ENCODE measurements around the gene SCCPDH. TPM values are rescaled to one million over a fixed set of nuclear protein-coding genes. Genes with fewer than 3 reads are reported as not detected.

Gene SCCPDH
- total and polyA plus RNA-seq, 2 of the 13 experiments (the other 11 are each of a cell fraction or from before 2014, with no cell fraction given): 36.7 to 62.3 TPM

GRCh38 chr1:246786606-246787238 lies 62.5 kb downstream of the SCCPDH start:
- DNase-seq (ENCODE audit: low spot score): no peak
- H3K27ac ChIP-seq (ENCODE audit: extremely low read length, insufficient read depth, low read length): no peak overlapping the region
- H3K9me3 ChIP-seq (ENCODE audit: low read length): peaks cover 7% of the 10 kb centered on the region; the same call in 1 of the 2 replicates
- H3K27me3 ChIP-seq (ENCODE audit: control insufficient read depth in 1 of 2, insufficient read depth in 2 of 2, low read length in 2 of 2): no peaks in the 10 kb centered on the region; a peak in 1 of 5 replicates
- H3K4me1 ChIP-seq (ENCODE audit: insufficient read depth, low read length): peaks cover 31% of the 10 kb centered on the region
- ChIA-PET POLR2A (no interaction called here), CTCF (ENCODE audit: low intra/inter-chr PET ratio, low total read pairs) (no interaction called here)
- TF ChIP-seq PHF21A (CRISPR knock-in tag; IDR thresholded peaks at IDR 0.05) (no peak), HMG20A (CRISPR knock-in tag; IDR thresholded peaks at IDR 0.05; ENCODE audit: borderline replicate concordance) (no peak), AGO1 (IDR thresholded peaks at IDR 0.05; ENCODE audit: low read depth, low read length, poor library complexity, severe bottlenecking) (peak; percentile 26), POLR2G (IDR thresholded peaks at IDR 0.05; ENCODE audit: low read depth, low read length) (0 out of 2 replicates have a peak, but pooled peaks have one; percentile 17)
- TF ChIP-seq, protein P1, sequence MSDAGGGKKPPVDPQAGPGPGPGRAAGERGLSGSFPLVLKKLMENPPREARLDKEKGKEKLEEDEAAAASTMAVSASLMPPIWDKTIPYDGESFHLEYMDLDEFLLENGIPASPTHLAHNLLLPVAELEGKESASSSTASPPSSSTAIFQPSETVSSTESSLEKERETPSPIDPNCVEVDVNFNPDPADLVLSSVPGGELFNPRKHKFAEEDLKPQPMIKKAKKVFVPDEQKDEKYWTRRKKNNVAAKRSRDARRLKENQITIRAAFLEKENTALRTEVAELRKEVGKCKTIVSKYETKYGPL (CRISPR knock-in tag; IDR thresholded peaks at IDR 0.05): no peak
- TF ChIP-seq, protein P2, sequence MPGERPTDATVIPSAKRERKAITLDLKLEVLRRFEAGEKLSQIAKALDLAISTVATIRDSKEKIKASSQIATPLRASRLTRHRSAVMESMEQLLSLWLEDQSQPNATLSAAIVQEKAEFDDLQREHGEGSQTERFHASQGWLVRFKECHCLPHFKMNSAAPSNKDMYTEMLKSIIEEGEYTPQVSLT (CRISPR knock-in tag; IDR thresholded peaks at IDR 0.05; ENCODE audit: borderline replicate concordance, low read depth): no peak
- no peaks in the 10 kb centered on the region for H3K79me2 ChIP-seq (ENCODE audit: insufficient read depth, low read length)
- BruUV-seq (replicated peaks): no TSS peak
- no peak for FAIRE-seq
- H2AFZ ChIP-seq (ENCODE audit: low read length): no peak overlapping the region
- intact Hi-C loops (cut with micrococcal nuclease; ENCODE audit: unreplicated experiment): no loop called here
- 85% methylated on average over 16 of the region's 19 CpGs for WGBS (ENCODE audit: low lambda C conversion rate)
- no peak overlapping the region for H3K4me3 ChIP-seq (replicated peaks in 1 of 3; ENCODE audit: insufficient read depth in 1 of 3, low read depth in 2 of 3, low read length in 3 of 3)
- no peak for ATAC-seq
- no peak overlapping the region for H3K9ac ChIP-seq (ENCODE audit: insufficient read depth, low read depth, low read length)
- in situ Hi-C loops (cut with HindIII; ENCODE audit: extremely low pct_ligation_motif_present, low pct_unique_long_range_greater_than_20kb): no loop called here
- no peaks in the 10 kb centered on the region for H4K20me1 ChIP-seq (ENCODE audit: insufficient read depth, low read length)
- no peak overlapping the region for H3K4me2 ChIP-seq (ENCODE audit: low read depth, low read length)
- no peaks in the 10 kb centered on the region for H3K36me3 ChIP-seq (replicated peaks in 1 of 2; ENCODE audit: control insufficient read depth in 1 of 2, insufficient read depth in 2 of 2, low read length in 2 of 2)

All from HepG2 (cell line).